Esophagus squamous epithelium (tissue), 4 donors: ENCODE measurements around the gene TAOK1.

Source experiments
- POLR2A ChIP-seq, 4 donors: fragments of 450-650 bp; IDR thresholded peaks; one replicate each; pipeline ENCODE4 v1.6.1; 2017; ENCODE audit warnings: antibody characterized with exemption in 4 of 4, mild to moderate bottlenecking in 4 of 4, moderate library complexity in 3 of 4
- TF ChIP-seq, protein P1 (sequence below), 6 experiments: fragments of 450-650 bp in 4 of 6; fragments of 200-600 bp in 2 of 6; sonication (generic) in 2 of 6; IDR thresholded peaks; one replicate each; pipeline ENCODE4 v1.5.1; 2016 to 2019; ENCODE audit warnings: antibody characterized with exemption in 6 of 6, mild to moderate bottlenecking in 4 of 6, moderate library complexity in 4 of 6

DNA sequence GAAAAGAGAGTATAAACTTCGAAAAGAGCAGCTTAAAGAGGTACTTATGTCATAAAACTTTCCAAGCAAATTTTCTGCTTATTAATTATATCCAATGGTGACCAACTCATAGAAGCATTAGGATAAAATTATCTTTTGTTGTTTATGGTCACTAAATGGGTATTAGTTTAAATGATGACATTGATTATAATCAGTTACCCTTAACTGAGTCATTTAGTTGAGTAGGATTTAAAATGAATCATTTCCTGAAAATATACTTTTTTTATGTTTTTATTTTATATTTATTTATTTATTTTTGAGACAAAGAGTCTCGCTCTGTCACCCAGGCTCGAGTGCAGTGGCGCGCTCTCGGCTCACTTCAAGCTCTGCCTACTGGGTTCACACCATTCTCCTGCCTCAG, 120.8 kb downstream of the TAOK1 start:
- TF ChIP-seq, protein P1, sequence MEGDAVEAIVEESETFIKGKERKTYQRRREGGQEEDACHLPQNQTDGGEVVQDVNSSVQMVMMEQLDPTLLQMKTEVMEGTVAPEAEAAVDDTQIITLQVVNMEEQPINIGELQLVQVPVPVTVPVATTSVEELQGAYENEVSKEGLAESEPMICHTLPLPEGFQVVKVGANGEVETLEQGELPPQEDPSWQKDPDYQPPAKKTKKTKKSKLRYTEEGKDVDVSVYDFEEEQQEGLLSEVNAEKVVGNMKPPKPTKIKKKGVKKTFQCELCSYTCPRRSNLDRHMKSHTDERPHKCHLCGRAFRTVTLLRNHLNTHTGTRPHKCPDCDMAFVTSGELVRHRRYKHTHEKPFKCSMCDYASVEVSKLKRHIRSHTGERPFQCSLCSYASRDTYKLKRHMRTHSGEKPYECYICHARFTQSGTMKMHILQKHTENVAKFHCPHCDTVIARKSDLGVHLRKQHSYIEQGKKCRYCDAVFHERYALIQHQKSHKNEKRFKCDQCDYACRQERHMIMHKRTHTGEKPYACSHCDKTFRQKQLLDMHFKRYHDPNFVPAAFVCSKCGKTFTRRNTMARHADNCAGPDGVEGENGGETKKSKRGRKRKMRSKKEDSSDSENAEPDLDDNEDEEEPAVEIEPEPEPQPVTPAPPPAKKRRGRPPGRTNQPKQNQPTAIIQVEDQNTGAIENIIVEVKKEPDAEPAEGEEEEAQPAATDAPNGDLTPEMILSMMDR (IDR thresholded peaks at IDR 0.05) = no peak
- TF ChIP-seq POLR2A (IDR thresholded peaks at IDR 0.05) = no peak
